Activated CD4-positive, alpha-beta T cell treated with anti-CD3 and anti-CD28 coated beads for 4 hours (primary cell): ENCODE measurements around the gene FAM53B.
"Not testable (repeated sequence)": the region's sequence is repeated elsewhere in the genome, so short reads cannot be mapped to it uniquely, and the experiment has no call there.

ENCODE experiments used
- DNase-seq, 2 donors: peaks; one replicate each; pipeline ENCODE4 v3.0.0-alpha.2; 2020

The FAM53B gene, protein sequence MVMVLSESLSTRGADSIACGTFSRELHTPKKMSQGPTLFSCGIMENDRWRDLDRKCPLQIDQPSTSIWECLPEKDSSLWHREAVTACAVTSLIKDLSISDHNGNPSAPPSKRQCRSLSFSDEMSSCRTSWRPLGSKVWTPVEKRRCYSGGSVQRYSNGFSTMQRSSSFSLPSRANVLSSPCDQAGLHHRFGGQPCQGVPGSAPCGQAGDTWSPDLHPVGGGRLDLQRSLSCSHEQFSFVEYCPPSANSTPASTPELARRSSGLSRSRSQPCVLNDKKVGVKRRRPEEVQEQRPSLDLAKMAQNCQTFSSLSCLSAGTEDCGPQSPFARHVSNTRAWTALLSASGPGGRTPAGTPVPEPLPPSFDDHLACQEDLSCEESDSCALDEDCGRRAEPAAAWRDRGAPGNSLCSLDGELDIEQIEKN

DNA sequence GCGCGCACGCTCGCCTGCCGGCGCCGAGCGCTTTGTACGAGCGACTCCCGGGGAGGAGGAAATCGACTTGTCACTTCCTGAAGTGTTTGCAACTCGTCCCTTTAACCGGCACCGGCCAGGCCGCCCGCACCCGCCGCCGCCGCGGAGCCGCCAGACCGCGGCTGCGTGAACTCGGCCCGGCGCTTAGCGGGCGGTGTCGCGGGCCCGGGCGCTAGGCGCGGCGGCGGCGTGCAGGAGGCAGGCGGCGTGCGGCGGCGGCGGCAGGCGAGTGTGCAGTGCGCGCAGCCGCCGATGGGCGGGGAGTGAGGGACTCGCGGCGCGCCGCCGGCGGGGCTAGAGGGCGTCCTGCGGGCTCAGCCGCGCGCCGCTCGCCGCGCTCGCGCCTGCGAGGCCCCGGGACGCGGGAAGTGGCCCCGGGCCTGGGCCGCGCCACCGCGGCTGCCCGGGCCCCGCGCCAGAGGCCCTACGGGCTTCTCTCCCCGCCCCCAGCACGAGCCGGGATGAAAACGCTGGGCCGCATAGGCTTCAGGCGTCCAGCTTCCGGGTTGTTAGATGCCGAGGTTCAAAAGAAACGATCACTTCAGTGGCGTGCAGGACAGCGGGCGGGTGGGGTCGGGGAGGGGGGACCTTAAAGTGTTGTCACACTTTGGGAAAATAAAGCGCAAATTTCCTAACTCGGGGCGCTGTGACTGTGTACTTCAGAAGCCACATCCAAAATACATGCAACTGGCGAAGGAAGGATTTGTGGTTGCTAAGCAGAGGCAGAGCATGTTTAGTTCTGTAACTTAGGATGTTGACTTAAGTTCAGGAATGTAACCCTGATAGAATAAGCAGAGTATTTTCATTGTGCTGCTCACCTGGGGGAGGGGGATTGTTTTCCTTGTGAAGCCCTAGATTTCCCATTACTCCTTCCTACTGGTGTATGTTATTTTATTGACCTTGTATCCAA lies at the start of gene FAM53B:
Gene FAM53B (minus strand): TSS at position 277 of the 949 bp plus-strand sequence. CDS start 37,665 bp downstream, outside the sequence.
- DNase-seq = peak; percentile 77 to 81

DNA sequence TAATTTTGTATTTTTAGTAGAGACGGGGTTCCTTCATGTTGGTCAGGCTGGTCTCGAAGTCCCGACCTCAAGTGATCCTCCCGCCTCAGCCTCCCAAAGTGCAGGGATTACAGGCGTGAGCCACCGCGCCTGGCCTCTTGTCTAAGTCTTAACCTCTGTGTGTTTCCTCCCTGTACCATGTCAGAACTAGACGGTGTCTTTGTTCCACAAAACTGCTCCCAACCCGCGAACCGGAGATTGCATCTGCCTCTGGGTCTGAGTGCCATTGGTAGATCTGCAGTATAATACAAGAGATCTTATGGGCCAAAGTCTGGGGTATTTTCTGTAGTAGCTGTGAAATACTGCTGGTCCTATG lies 48.8 kb upstream of the FAM53B start:
- DNase-seq = no peak

DNA sequence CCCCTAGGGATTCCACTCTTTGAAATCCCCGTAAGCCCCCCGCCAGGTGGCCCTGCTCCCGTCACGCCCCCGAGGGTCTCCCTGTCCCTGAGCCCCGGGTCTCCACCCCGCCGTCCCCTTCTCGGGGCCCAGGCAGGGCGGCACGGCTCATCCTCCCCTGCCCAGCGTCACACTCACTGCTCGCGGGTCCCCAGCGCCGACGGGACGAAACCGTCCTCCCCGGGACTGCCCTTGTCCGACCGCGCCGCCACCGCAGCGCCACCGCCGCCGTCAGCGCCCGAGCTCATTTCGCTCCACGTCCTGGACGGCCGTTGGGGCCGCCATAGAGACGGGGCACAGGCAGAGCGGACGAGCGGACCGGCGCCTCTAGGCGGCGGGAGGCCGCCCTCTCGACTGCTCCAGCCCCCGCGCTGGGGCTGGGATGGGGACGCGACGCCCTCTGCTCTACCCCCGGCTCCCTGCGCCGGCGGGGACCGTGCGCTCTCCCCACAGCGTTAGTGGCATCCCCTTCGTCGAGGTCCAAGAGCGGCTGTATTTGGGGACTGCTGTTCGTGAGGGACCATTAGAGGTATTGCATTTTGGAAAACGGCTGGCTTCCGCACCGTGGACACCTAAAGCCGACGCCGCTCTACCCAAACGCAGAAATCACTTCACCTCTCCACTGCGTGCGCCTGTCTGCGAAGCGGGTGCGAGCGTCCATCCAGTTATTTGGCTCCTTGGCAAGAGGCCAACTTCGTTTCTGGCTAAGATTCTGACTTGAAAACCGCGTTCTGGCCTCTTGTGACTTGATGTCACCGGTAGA lies 47.6 kb upstream of the FAM53B start, which contains the start of gene EEF1AKMT2:
Gene EEF1AKMT2 (minus strand): TSS at position 341 of the 802 bp plus-strand sequence. CDS start 54 bp downstream, at position 287.
- peak; percentile 80 to 81 for DNase-seq

DNA sequence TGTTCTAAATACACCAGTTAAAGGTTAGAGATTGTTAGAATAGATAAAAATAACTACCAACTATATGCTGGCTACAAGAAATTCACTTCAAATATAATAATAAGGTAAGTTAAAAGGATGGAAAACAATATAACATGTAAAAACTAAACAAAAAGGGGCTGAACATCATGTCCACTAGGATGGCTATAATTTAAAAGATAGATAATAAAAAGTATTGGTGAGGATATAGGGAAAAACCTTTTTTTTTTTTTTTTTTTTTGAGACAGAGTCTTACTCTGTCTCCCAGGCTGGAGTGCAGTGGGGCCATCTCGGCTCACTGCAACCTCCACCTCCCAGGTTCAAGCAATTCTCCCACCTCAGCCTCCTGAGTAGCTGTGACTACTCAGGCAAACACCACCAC lies 38.7 kb upstream of the FAM53B start:
- DNase-seq = not testable (repeated sequence)

DNA sequence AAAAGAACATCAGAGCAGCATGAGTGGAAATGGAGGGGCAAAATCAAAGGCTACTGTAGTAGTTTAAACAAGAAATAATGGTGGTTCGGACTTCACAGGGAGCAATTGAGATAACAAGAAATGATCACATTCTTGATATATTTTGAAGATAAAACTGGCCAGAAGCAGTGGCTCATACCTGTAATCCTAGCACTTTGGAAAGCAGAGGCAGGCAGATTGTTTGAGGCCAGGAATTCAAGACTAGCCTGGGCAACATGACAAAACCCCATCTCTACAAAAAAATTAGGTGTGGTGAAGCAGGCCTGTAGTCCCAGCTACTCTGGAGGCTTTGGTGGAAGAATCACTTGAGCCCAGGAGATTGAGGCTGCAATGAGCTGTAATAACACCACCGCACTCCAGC lies 24.6 kb upstream of the FAM53B start:
- no peak for DNase-seq

DNA sequence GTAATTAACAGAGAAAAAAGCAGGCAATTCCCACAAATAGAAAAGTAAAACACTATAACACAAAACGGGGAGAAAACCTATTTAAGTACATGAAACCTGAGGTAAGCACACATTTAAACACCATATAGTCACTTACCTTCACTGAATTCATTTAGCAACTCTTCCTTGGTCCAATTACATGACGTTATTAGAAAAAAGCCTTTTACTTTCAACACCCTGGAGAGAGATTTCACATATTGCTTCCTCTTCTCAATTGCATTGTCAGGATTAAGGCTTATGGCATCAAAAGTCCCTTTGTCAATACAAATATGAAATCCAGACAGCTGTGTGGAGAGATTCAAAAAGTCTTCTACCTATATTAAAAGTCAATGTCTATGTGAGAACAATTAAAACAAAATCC lies 21.1 kb upstream of the FAM53B start:
- DNase-seq = no peak

DNA sequence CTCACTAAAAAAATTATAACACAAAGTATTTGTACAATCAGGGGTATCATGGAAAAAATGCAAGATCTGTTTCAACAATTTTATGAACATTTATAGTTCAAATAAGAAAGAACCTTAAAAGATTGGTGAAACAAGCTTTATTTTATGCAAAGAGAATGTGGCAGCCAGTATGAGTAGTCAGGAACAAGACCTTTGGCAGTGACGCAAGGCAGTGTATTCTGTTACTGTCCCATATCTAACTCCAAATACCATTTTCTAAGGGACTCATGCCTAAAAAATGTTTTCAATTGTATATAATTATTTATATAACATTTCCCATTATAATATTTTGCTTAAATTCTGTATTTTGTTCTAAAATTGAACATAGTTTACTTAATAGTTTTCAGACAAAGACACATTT lies 19.1 kb upstream of the FAM53B start:
- no peak for DNase-seq

DNA sequence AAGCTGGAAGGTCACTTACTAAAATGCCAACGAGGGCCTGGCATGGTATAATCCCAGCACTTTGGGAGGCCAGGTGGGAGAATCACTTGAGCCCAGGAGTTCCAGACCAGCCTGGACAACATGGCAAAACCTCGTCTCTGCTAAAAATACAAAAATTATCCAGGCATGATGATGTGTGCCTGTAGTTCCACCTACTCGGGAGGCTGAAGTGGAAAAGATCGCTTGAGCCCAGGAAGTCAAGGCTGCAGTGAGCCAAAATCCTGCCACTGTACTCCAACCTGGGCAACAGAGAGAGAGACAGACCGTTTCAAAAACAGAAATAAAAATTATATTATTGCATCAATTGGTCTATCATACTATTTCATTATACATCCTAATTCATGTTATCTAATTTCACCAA lies 18.1 kb upstream of the FAM53B start:
- DNase-seq = no peak

DNA sequence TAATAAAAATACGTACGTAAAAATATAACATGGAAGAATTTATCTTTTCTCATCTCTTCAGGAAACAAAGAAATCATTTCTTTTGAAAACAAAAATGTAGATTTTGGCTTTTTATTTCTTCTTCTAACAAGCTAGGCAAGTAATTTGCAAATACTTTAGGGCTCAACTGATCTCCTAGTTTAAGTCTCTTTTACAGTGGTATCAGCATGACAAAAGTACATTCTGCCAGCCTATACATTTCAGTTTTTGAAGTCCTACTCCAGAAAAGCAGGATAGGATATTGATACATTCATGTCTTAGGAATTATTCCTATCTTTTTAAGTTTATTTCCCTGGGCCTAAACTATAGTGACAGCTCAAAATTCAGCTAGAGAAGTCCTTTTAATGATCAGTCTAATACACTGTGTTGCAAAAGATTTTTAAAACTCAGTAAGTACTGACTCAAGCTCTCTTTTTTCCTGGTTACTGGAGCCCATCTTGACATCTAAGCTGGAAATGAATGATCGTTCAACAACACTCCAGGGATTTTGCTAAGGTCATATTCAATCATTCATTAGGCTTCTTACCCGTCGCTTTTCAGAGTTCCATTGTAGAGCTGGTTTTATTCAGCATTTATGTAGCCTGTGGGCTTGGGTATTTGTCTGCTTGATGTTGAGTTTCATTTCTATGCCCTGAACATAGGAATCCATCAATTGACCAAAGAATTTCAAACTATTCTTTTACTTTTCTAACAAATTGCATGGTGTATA lies 12.2 kb upstream of the FAM53B start:
- no peak for DNase-seq

DNA sequence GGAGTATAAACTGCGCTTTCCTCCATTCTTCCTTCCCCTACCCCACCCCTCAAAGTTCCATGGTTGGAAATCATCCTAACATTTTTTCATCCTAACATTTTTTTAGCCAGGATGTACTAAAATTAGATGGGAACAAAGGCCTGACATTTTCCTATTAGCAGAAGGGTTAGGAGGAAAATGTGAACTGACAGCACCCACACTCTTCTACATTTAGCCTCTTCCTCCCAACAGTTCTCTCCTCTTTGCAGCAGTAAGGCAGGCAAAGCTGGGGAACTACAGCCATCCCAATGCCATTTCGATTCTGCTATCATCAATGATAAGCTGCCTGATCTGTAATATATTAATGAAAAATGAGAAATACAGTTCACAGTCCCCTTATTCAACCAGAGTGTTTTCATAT lies 11.4 kb upstream of the FAM53B start:
- DNase-seq = no peak

DNA sequence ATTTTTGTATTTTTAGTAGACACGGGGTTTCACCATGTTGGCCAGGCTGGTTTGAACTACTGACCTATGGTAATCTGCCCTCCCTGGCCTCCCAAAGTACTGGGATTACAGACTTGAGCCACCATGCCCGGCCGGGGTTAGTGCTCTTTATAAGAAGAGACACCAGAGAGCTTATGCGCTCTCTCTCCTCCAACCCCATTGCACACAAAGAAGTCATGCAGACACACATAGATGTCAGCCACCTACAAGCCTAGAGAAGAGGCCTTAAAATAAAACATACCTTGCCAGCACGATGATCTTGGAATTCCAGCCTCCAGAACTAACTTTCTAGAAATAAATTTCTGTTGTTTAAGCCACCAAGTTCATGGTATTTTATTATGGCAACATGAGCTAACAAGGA lies 10.0 kb upstream of the FAM53B start:
- no peak for DNase-seq

DNA sequence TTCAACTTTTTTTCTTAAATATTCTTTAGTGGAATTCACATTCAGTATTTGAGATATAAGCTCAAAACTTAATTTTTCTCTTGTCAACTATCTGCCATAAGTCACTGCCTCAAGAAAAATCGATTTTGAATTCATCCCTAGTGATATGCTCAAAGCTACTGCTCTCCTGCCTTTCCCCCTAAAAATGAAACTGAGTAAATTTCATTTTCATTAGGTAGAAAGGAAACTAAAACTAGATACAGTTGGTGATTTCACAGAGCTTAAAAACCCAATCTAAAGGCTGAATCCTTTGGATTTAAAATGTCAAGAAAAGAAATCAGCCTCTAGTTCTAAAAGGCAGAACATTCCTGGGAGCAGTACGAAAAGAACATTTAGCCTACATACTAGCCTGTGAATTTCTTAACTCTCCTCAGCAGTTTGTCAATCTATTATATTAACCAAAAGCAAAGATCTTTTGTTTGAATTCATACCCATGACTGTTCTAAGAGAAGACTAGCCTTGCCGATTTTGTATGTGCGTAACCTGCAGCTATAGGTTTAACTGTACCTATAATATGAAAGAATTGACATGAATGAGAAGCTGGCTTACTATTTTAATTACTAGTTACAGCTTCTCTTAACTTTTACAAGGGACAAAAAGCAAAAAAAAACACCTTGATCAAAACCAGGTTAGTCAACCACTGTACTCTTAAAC lies 4.9 kb upstream of the FAM53B start:
- DNase-seq = no peak

DNA sequence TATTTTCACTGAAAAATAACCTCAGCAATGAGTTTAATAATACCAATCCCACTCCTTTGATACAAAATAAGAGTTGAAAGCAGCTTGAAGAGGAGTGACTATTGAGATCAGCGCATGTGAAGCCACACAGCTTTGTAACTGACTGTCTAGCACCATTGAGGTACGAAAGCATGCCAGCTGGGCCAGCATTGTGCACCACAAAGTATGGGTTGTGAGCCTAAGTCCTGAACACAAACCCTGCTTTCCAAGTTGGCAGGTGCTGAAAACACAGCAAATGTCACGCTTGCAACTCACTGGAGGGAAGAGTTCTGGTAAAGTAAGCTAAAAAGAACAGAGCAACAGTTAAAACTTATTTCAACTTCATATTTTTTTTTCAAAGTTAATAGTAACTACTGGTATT lies 4.0 kb upstream of the FAM53B start:
- DNase-seq = no peak

DNA sequence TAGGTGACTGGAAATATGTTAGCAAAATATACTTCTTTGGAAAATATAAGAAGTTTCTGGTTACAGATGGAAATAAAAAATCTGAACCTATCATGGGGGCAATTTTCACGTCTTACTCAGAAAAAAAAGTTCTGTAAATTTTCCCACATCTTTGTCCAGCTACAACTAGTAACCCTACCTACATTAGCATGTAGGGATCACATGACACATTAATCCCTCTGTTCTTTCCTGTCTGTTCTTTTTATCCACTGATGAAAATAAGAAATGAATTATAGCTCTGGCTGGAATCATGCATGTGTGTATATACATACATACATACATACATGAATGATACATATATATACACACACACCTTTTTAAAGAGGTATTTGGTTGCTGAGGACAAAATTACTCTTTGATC lies 3.6 kb upstream of the FAM53B start:
- no peak for DNase-seq

DNA sequence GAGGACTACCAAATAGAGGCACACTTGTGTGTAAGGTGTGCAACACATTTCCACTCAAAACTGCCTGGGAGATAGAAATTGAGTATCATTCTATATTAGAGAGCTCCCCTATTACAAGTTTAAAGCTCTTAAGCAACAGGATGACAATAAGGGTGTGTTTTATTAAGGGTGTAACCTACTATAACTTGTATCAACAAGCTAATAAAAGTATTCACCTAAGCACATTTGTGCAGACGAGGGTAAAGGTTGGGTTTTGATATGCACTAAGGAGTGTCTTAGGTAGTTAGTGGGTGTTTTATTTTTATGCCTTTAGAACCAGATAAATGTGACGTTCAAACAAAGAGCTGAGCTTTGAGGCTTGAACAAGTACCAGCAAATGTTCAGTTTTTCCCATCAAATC lies 2.8 kb upstream of the FAM53B start:
- DNase-seq = no peak

DNA sequence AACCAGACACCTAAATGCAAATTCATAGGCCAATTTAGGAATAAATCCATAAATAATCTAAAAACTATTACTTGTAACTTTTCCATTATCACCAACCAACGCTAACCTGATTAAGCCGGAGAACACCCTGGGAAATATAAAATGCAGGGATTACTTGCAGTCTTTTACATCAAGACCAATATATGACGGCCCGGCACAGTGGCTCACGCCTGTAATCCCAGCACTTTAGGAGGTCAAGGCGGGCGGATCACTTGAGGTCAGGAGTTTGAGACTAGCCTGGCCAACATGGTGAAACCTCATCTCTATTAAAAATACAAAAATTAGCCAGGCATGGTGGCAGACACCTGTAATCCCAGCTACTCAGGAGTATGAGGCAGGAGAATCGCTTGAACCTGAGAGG lies 2.3 kb upstream of the FAM53B start:
- DNase-seq = not testable (repeated sequence)

DNA sequence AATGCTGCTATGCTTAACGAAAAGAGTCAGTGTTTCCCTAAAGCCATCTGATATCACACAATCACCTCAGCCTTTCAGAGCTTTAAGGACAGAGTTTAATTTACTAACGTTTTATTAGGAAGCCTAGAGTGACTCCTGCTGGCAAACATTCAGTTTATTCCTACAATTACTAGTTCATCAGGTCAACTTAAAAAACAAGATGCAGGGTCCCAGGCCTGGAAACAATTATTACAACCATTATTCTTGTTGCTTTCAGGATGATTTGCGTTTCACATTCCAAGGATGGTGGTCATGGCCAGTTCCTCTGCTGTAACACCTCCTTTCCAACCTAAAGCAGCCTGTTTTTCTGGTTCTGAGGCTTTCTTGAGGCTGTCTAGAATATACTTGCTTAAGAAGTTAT lies 1.5 kb upstream of the FAM53B start:
- DNase-seq = peak in 1 of 2 donors; percentile 50

DNA sequence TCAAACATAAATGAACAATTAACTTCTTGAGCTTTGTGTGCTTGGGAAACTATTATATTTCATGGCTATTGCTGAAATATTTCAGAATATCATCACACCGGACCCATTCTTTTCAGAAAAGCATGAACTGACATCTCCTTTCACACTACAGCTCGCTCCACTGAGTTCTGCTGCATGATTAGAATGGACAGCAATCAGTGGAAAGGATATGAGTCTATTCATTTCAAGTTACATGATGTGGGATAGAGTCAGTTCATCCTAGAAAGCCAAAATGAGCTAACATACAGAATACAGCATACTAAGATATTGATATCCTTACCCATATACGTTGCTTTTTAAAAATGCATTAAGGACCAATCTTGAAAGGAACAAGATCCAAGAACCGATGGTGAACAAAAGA lies 1.1 kb upstream of the FAM53B start:
- no peak for DNase-seq

DNA sequence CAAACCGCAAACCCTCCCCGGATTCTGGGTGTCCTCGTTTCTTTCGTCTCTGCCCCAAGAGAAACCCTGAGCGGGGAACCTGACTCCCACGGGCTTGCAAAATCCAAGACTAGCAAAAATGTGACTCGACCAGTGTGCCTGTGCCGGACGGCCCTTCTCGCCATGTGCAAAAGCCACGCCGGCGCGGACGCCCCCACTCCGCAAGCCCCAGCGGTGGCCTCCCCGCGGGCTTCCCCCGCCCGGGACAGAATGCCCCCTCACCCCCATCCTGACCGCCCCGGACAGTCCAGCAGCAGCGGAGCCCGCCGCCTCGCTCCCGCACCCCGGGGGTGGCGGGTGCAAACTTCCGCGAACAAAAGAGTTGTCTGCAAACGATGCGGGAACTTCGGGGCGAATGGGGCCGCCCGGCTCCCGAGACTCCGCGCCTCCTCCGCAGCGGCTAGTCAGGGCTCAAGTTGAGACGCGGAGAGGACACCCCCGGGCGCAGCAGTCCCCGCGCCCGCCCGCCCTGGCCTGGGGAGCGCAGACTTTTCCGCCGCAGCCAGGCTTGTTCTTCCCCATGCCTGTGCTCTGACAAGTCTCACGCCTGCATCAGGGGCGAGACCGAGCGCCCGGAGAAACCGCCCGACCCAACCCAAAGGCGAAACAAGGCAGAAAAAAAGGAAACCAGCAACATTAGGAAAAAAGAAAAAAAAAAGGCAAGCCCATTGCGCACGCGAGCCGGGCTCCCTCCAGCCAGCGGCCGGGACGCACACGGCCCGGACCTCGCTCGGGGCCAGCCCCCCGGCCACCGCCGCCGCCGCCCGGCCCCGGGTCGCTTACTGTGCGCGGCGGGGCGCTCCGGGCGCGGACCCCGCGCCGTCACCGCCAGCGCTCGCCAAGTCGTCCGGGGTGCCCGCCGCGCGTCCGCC lies 732 bp downstream of the FAM53B start:
- peak; percentile 23 to 26 for DNase-seq

DNA sequence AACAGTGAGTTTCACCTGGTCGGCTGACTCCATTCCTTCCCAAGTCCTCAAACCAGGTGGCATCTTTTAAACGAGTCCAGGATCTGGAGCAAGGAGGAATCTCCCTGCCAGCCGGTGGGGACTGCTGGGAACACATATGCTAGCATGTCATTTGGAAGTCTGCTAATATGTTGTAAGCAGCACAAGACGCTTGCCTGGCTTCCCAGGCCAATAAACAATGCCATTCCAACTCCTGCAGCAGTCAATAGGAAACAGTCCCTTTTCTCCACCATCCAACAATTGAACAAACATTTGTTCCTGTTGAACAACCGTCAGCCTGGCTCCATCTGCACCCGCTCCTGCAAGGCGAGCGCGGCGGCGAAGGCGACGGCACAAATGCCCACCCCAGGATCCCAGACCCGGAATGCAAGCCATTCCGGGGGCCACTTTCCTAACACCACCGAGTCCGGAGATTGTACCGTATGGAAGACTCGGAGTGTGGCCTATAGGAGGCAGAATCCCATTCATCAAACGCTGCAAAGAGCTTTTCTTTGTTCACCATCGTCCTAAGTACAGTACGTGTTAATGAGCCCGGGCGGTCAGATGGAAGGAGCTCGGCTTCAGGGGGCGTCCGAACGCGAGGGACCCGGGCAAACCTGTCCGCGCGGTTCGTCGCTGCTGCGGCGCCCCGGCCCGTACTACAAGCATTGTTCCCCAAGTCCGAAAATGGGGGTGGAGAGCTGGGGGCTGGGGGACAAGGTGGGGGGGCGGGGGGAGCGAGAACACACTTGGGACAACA lies 1.6 kb downstream of the FAM53B start:
- no peak for DNase-seq
